CD4-positive, alpha-beta T cell treated with Interleukin-10 for 1 hour (primary cell): ENCODE measurements around the gene GBP1.
"Not testable (repeated sequence)": the region's sequence is repeated elsewhere in the genome, so short reads cannot be mapped to it uniquely, and the experiment has no call there.

Experiments
- DNase-seq: peaks from one replicate; pipeline ENCODE4 v3.0.0-alpha.2; 2020

Gene GBP1

DNA sequence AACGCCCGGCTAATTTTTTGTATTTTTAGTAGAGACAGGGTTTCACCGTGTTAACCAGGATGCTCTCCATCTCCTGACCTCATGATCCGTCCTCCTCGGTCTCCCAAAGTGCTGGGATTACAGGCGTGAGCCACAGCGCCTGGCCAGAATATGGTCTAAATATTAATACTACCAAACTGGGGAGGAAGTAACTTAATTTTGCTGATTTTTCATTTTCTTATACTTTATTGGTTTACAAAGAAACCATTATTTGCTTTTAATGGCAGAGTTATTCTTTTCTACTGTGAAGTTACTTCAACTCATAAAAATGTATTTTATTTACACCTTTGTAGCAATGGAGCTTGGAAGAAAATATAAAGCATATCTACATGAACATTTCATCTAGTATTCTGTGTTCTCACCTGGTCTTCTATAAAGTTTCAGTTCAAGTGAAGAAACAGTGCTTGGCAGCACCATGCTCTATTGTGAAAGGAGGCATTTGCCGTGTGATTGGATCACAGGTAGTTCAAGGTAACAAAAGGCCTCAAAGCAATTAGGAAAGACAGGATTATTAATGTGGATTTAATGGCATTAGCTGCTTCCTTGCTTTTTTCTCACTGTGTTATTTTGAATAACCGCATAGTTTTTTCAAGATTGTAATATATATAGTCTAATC lies 13.6 kb downstream of the GBP1 start:
- DNase-seq: no peak

DNA sequence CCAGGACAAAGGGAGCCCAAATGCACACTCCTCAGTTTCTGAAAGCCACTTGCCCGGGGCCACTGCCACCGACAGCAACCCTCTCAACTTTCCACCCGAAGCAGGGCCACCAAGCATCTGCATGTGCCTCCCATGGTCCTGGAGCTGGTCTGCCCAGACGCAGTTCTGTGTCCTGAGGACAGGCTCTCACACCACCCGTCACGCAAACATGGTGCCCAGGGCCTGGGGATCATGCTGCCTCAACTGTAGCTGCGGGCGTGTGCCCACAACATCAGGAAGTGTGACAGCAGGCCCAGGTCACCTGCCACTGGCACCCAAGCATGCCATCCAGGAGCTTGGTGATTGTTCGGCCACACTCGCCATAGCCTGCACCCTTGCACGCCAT lies 14.4 kb downstream of the GBP1 start:
- no peak for DNase-seq

DNA sequence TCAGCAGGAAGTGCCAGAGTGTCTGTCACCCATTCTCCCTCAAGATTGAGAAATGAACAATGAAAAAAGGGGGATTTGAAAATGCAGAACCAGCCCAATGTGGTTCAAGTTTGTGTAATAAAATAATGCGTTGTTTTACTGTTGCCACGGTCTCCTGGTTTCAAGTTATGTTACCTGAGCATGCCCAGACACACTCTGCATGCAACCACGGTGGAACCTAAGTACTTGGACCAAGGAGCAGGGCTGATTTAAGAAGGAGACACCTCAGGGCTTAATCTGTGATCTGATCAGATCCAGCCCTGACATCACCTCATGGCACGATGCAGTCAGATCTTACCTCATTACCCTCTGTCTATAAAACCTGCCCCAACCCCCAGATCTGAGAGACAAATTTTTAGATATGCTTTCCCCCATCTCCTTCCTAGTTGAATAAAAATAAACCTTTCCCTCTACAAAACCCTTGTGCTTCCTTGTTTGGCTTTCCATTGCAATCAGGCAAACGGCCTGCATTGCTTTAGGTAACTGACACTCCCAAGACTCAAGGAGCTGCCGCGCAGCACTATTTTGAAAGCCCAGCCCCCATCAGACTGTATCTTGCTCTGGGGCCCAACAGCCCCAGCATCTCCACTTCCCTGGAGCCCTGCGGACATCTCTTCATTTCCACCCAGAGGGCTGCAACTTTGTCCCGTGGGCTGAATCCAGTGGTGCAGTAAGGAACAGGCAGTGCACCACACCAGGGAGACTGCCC lies 14.9 kb downstream of the GBP1 start:
- DNase-seq: not testable (repeated sequence)

DNA sequence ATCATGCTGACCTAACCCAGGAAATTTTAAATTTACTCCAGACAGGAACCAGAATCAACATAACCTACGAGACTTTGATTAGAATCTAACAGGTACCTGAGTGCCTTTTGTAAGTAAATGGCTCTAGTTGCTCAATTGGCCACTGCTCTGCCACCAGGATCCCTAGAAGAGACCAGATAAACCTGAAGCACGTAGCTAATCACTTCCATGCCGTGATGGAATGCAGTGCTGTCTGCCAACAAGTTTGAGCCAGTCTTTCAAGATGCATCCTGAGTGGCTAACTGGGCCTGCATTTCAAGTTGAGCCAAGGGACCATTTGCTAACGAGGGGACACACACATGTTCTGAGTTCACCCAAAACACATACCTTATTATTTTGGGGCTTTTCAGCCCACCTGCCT lies 15.8 kb downstream of the GBP1 start:
- not testable (repeated sequence) for DNase-seq

DNA sequence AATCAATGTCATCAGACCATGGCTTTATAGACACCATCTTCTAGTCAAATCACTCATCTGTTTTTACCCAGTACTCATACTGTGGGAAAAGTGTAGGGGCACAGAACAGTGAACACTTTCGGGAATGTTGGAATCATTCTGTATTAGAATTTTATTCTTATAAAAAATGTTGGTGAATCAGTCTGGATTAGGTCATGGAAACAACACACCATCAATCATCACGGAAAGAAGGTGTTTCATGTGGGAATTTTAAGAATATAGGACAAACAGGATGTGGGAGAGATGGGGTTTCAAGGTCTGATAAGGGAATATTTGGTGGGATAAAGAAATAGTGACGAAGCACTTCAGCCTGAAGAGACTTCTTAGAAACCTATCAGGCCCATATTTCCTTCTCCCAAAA lies 17.3 kb downstream of the GBP1 start:
- no peak for DNase-seq

DNA sequence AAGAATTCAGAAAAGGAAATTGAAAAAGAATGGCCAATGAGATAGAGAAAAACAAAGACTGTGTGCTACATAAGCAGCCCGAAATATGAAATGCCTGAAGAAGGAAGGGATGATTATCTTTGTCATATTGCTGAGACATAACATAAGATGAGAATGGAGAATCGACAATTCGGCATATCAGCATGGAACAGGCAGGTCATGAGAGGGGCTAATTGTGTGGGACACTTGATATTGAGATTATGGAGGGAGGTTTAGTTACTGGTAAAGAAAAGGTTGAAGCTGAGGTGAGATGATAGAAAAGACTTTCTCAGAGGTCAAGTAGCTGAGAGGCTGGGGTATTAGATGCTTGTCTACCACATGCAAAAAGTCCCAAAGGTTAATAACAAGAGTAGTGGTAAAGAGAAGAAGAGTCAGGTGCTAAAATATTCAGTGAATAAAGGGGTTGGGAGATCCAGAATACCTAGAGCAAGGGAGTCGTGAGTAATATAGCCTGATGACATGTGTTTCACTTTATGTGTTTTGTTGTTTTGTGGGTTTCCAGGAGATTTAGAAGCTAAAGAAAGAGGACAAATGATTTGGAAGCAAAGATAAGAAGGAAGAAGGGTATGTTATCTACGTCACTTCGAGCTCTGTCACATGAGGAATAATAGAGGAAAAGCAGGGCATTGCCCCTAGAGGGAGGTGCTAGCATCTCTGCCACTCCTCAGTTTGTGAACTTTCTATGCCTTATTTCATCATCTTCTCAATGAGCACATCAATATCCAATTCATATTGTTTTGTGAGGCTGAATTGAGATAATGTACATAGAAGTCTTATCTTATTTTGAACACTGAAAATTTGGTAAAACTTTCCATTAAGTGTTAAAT lies 18.5 kb downstream of the GBP1 start:
- peak; percentile 23 for DNase-seq

DNA sequence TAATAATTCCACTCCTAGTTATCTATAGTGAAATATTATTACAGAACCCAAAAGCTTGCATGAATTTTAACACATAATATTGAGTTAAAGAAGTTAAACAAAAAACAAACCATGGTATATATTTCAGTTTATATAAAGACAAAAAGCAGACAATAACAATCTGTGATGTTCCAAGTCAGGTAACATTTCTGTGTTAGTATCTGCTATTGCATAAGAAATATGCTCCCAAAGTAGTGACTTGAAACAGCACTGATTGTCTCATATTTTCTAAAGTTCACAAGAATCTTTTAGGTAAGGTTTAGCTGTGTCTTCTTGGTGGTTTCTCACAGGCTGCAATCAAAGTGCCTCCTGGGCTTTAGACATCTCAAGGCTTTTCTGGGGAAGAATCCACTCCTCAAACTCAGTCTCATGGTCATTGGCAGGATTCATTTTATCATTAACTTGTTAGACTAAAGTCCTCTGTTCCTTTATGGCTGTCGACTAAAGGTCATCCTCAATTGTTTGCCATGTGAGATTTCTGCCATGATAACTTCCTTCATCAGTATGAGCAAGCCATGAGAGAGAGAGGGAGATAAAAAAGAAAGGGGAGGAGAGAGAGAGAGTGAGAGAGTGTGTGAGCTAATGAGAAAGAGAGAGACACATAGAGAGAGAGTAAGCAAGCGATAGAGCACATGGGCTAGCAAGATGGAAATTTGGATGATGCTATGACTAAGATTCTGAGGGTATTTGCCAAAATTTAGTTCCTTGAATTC lies 19.9 kb downstream of the GBP1 start:
- no peak for DNase-seq

DNA sequence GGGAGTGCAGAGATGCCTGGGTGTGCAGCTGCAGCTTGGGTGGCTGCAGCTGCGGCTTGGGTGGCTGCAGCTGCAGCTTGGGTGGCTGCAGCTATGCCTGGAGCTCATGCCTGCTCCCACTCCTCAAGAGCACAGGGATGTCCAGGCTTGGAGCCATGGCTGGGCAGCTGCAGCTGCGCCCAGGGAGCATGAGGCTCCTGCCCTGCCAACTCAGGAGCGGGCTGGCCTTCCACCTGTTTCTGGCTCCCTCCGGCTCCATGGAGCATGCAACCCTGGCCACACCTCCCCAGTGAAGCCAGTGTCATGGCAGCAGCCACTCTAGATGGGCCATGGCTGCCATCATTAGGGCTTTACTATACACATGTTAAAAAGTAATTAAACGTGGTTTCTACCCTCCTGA lies 21.1 kb downstream of the GBP1 start:
- DNase-seq: no peak

DNA sequence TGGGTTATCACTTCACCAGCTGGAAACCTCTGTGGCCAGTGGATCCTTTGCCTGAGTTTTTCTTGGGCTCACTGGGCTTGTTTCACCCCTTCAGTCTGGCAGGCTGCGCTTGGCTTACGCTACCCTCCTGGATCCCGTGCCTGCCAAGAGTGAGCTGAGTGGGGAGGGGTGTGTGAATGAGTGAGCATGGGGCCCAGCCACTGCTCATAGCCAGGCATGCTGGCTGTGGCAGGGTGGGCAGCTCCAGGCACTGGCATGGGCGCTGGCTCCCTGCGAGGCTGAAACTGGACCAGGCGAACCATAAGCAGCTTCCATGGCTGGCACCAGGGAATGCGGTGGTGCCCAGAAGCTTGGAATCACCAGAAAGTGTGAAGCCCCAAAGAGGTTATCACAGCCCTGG lies 22.5 kb downstream of the GBP1 start:
- DNase-seq: no peak

DNA sequence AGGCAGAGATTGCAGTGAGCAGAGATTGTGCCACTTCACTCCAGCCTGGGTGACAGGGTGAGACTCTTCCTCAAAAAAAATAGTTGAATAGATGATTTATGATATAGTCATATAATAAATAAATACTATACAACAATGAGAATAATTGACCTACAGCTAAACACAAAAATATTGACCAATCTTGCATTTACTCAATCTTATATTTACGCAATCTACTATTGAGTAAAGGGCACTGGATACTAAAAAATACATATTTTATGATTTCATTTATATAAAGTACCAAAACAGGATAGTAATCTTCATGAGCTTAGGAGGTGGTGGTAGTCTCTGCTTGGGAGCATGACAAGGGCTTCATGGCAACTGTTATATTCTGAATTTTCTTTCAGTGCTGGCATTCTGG lies 23.3 kb downstream of the GBP1 start:
- no peak for DNase-seq

DNA sequence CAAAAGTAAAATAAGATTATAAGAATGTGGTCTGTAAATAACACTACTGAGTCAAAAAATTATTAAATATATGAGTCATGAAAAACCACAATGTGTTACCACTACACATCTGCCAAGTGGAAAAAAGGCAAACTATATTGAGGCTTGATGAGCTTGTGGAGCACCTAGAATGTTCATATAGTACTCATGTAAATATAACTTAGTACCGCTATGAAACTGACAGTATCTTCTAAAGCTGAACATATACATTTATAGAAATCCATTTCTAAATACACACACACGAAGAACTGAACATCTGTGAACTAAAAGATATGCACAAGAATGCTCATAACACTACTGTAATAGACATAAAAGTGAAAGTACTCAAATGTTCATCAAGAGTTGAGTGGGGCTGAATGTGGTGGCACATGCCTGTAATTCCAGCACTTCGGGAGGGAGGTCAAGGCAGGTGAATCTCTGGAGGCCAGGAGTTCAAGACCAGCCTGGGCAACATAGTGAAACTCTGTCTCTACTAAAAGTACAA lies 23.8 kb downstream of the GBP1 start:
- DNase-seq: no peak

DNA sequence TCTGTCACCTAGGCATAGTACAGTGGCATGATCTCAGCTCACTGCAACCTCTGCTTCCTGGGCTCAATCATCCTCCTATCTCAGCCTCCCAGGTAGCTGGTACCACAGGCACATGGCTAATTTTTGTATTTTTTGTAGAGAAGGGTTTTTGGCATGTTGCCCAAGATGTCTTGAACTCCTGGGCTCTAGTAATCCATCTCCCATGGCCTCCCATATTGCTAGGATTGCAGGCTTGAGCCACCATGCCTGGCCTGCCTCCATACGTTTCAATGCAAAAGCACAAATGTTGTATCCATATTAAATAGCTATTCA lies 24.7 kb downstream of the GBP1 start:
- DNase-seq: no peak

DNA sequence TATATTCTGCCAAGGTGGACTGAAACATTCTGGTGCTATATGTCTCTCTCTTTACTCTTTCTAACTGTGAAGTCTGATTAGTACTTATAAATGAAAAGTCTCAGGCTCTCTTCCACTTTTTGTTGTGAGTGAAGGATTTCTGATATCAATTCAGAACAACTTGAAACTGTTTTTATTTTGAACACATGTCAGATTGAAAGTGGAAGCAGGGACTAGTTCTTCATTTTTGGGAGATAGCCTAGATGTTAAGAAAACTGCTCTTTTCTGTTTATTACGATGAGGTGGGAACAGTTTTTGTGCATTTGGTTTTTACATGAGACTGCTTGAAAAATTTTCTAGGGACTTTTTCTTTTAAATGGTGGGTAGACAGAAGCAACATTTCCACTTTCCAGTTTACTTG lies 27.8 kb downstream of the GBP1 start:
- DNase-seq: no peak

DNA sequence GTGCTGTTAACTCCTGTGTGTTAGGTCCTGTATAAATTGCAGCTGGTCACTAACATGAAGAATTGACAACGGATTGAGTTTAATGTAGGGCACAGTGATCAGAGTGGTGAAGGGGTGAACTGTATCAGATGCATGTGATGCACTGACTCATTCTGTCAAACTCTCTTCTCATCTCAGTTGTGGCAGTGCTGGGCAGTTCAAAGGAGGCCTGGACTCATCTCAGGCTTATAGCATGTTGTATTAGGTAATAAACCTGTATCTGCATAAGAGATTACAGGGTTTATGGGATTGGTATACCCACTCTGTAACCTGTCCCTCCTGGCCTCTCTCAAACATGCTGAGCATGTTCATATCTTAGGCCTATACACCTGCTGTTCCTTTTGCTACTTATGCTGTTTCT lies 29.9 kb downstream of the GBP1 start:
- DNase-seq: no peak

DNA sequence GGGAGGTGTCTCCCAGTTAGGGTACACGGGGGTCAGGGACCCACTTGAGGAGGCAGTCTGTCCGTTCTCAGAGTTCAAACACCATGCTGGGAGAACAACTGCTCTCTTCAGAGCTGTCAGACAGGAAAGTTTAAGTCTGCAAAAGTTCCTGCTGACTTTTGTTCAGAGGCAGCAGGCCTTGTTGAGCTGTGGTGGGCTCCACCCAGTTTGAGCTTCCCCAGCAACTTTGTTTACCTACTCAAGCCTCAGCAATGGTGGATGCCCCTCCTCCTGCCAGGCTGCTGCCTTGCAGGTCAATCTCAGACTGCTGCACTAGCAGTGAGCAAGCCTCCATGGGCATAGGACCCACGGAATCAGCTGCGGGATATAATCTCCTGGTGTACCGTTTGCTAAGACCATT lies 31.0 kb downstream of the GBP1 start:
- peak; percentile 28 for DNase-seq

DNA sequence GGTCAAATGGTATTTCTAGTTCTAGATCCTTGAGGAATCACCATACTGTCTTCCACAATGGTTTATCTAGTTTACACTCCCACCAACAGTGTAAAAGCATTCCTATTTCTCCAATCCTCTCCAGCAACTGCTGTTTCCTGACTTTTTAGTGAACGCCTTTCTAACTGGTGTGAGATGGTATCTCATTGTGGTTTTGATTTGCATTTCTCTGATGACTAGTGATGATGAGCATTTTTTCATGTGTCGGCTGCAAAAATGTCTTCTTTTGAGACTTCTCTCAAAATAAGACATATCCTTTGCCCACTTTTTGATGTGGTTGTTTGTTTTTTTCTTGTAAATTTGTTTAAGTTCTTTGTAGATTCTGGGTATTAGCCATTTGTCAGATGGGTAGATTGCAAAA lies 36.0 kb downstream of the GBP1 start:
- peak; percentile 51 for DNase-seq

DNA sequence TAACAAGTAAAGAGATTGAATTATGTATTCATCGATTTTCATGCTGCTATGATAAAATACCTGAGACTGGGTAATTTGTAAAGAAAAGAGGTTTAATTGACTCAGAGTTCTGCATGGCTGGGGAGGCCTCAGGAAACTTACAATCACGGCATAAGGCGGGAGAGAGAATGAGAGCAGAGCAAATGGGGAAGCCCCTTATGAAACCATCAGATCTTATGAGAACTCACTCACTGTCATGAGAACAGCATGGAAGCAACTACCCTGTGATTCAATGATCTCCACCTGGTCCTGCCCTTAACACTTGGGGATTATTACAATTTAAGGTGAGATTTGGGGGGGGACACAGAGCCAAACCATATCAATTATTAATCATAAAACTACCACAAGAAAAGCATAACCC lies 39.1 kb downstream of the GBP1 start:
- no peak for DNase-seq

DNA sequence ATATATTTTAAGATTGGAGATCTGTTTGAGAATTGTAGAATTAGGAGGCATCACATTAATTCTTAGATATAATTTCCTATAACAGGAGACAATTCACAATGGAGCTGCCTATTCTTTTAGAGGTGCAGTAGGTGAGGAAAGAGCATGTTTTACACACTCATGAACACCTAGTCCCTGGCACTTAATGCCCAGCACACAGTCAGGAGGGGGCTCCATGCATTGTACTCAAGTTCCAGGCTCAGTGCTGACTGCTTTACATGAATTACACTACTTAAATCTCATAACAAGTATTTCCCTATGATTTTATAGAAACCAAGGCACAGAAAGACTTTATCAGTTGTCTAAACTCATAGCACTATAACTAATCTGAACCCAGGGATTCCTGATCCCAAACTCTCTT lies 42.0 kb downstream of the GBP1 start:
- DNase-seq: no peak

DNA sequence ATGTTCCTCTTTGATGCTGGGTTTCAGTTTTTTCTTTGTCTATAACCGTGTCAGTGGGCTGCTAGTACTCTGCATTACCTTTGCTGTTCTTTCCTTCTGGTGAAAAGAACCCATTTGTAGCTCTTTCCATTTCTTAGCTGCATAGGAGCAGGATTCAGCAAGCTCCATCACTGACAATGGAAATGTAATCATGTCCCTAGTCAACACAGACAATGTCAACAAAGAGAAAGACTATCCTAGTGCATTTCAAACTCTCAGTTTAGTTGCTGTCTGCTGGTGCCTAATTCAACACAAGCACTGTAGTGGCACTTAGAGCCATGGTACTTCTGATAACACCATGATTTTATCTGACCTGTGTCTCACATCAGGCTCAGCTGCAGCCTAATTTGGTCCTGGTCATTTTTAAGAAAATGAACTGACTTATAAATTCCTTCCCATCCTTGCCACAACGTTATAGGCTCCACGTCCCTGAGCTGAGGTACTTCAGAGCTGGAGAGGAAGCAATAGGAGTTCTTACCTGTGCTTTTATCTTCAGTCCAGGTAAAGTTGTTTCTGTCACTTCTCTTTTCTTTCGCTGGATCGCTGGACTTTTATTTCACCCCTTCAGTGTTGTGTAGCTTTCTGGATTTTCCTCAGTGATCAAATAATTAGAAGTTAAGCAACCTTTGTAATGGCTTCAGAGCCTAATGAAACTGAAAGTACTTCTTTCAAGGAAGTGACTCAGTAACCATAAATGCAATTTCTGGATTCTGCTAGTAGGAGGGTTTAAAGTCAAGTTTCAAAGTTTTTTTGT lies 42.6 kb downstream of the GBP1 start, which contains the start of gene GBP3:
TSS of gene GBP3 (minus strand) at position 700 of the 793 bp plus-strand sequence. CDS start 2,145 bp downstream, outside the sequence.
- peak; percentile 59 for DNase-seq

DNA sequence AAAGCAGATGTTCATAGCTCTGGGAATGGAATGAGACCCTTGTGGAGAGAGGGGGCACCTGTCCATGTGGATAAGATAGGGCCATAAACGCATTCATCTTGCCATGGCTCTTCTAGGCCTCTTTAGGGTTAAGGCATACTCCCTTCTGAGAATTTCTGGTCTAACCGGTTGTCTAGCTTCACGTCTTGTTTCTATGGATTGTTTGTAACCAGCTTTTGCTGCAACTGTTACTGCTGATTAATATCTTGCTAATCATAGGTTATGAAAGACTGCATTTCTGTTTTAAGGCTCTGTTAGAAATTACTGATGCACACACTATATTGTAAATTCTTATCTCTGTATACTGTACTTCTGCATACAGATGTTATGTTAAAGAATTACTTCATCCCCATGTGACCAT lies 46.7 kb downstream of the GBP1 start:
- DNase-seq: not testable (repeated sequence)

DNA sequence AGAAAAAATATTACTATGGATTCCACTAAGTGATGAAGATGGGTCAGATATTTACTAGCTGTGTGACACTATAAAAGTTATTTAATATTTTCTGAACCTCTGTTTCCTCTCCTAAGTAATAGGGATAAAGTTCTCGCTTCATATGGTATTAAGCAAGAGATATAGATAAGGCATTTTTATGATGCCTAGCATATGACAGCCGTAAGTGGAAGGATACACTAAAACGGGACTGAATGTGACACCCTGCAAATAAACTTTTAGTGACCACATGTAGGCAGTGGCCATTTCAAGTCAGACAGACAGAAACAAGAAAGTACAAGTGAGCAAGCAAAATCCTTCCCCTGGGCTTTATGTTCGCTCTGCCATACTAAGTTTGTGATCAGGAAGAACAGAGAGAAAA lies 56.5 kb downstream of the GBP1 start:
- no peak for DNase-seq
